ENCODE data around the gene RIPK3. TPM values are rescaled to one million over a fixed set of nuclear protein-coding genes. Genes with fewer than 3 reads are reported as not detected.

Gene RIPK3
- total and polyA plus RNA-seq, 2 of the 8 experiments (the other 6 are each of a cell fraction or from before 2014, with no cell fraction given) = 0.24 to 0.39 TPM

DNA sequence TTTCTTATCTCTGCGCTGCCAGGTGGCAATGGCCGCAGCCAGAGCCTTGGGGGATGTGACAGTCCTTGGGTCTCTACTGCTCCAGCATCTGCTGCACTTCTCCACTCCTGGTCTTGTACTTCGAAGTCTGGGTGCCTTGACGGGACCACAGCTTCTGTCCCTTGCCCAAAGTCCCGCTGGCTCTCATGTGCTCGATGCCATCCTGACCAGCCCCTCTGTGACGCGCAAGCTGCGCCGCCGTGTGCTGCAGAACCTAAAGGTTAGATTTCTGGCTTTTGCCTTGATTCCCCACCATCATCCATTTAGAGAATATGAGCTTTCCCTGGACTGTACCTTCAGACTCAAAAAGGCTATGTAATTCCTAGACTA, 35.8 kb downstream of the RIPK3 start:
- ChIA-PET CTCF (ENCODE audit: partially characterized antibody) (interaction anchor here (1.0 to 15.8 kb wide), 4 partner anchors 8 to 41 kb away, joined by 3 to 173 read pairs (median 5); partner anchors contain the start of gene ADCY4), POLR2A (ENCODE audit: partially characterized antibody) (interaction anchor here (1.1 to 1.5 kb wide), 2 partner anchors 10 to 57 kb away, joined by 3 to 5 read pairs; no protein-coding TSS in a partner anchor)
- H3K27me3 ChIP-seq (replicated peaks in 1 of 4; ENCODE audit: control insufficient read depth in 3 of 4, extremely low read depth in 1 of 4, insufficient read depth in 3 of 4, low read length in 3 of 4) = no peaks in the 10 kb centered on the region
- no peak overlapping the region for H2BK20ac ChIP-seq (ENCODE audit: low read length)
- no peak overlapping the region for H3K27ac ChIP-seq (ENCODE audit: low read depth, low read length)
- no peak overlapping the region for H3K56ac ChIP-seq (replicated peaks; ENCODE audit: insufficient read length, low read depth, low read length)
- no peak overlapping the region for H3K4me2 ChIP-seq (ENCODE audit: insufficient read depth in 1 of 2, low read depth in 2 of 2, low read length in 2 of 2)
- H3K18ac ChIP-seq (ENCODE audit: extremely low read depth, low read length) = no peak overlapping the region
- H4K91ac ChIP-seq (replicated peaks; ENCODE audit: insufficient read length, low read length) = no peak overlapping the region
- peaks cover 29 to 42% (median 38%) of the 10 kb centered on the region in 4 experiments for H3K36me3 ChIP-seq (ENCODE audit: control insufficient read depth in 2 of 4, insufficient read depth in 4 of 4, low read length in 3 of 4)
- no peak overlapping the region for H2AK5ac ChIP-seq (ENCODE audit: low read depth, low read length)
- no peak overlapping the region for H3K23ac ChIP-seq (ENCODE audit: insufficient read length)
- H4K20me1 ChIP-seq (replicated peaks in 1 of 2; ENCODE audit: control insufficient read depth in 1 of 2, insufficient read depth in 2 of 2, low read length in 2 of 2) = peaks cover 0 to 4% of the 10 kb centered on the region in 2 experiments
- no peak overlapping the region for H3K9ac ChIP-seq (replicated peaks in 1 of 4; ENCODE audit: extremely low read depth in 1 of 4, low read depth in 3 of 4, low read length in 3 of 4)
- TF ChIP-seq MAFK (IDR thresholded peaks at IDR 0.05; ENCODE audit: low read depth, low read length) = no peak
- TF ChIP-seq SAP30 (IDR thresholded peaks at IDR 0.05; ENCODE audit: insufficient read depth, insufficient replicate concordance, low read length) = no peak
- no peak for TF ChIP-seq NANOG (IDR thresholded peaks at IDR 0.05; ENCODE audit: insufficient read depth, low read depth, low read length, poor library complexity, severe bottlenecking)
- TF ChIP-seq SRF (IDR thresholded peaks at IDR 0.05; ENCODE audit: low read depth, low read length) = no peak
- TF ChIP-seq JUN (IDR thresholded peaks at IDR 0.05; ENCODE audit: low read depth, low read length) = no peak
- TF ChIP-seq RXRA (IDR thresholded peaks at IDR 0.05; ENCODE audit: insufficient read depth, low read depth, low read length) = no peak
- no peak for TF ChIP-seq SIRT6 (IDR thresholded peaks at IDR 0.05; ENCODE audit: low read length)
- TF ChIP-seq SP2 (IDR thresholded peaks at IDR 0.05; ENCODE audit: low read length) = no peak
- no peak for TF ChIP-seq PHF8 (conservative IDR thresholded peaks at IDR 0.05; ENCODE audit: low read depth, low read length)
- no peak for TF ChIP-seq POU5F1 (IDR thresholded peaks at IDR 0.05; ENCODE audit: low read depth, low read length)
- TF ChIP-seq TAF7 (optimal IDR thresholded peaks at IDR 0.05; ENCODE audit: borderline replicate concordance, low read depth, low read length) = no peak
- H3K9me3 ChIP-seq (ENCODE audit: insufficient read depth in 2 of 2, low read depth in 1 of 2, low read length in 1 of 2) = no peaks in the 10 kb centered on the region; a peak in 1 of 4 replicates
- no peak overlapping the region for H3K4ac ChIP-seq (replicated peaks; ENCODE audit: insufficient read length, low read depth, low read length)
- H3K4me1 ChIP-seq (replicated peaks in 1 of 4; ENCODE audit: control insufficient read depth in 3 of 4, insufficient read depth in 4 of 4, low read length in 3 of 4) = peaks cover 0 to 4% (median 1%) of the 10 kb centered on the region in 4 experiments; a peak in 4 of 7 replicates
- no peak overlapping the region for H2BK120ac ChIP-seq (replicated peaks; ENCODE audit: low read depth, low read length)
- H2BK12ac ChIP-seq (ENCODE audit: low read depth, low read length) = no peak overlapping the region
- DNase-seq (ENCODE audit: low read depth in 1 of 2, low spot score in 2 of 2) (no peak), FAIRE-seq (no peak)
- no peak overlapping the region for H2BK15ac ChIP-seq (ENCODE audit: low read length)
- no peak overlapping the region for H3K4me3 ChIP-seq (ENCODE audit: extremely low read depth in 1 of 4, insufficient read depth in 2 of 4, low read depth in 3 of 4, low read length in 4 of 4)
- peaks cover 5% of the 10 kb centered on the region; the same call in 1 of the 2 replicates for H3K79me1 ChIP-seq (ENCODE audit: low read depth, low read length)
- H2BK5ac ChIP-seq (ENCODE audit: low read depth, low read length) = no peak overlapping the region
- no peak overlapping the region for H2AFZ ChIP-seq (ENCODE audit: low read length)
- no peak overlapping the region for H4K5ac ChIP-seq (ENCODE audit: insufficient read length, low read depth, low read length)
- WGBS, 2 experiments (ENCODE audit: extremely low coverage in 1 of 2, insufficient coverage in 1 of 2, insufficient read length in 1 of 2, insufficient replicate concordance in 2 of 2, low coverage in 1 of 2, low lambda C conversion rate in 2 of 2, missing lambda C conversion rate in 1 of 2) = 95% methylated on average over 11 of the region's 11 CpGs; no CpG with 5 or more reads in 1 of the 2 experiments
- H3K23me2 ChIP-seq (ENCODE audit: low read depth, low read length) = peaks cover 6% of the 10 kb centered on the region
- peaks cover 4 to 13% of the 10 kb centered on the region in 2 experiments; a peak in 2 of 4 replicates for H3K79me2 ChIP-seq (ENCODE audit: control insufficient read depth in 1 of 2, insufficient read depth in 2 of 2, low read length in 2 of 2)
- H4K8ac ChIP-seq (ENCODE audit: extremely low read depth, insufficient read depth, low read length) = no peak overlapping the region
- no peak overlapping the region for H3K14ac ChIP-seq (ENCODE audit: insufficient read length)
